HEK293T (cell line): ENCODE results near the gene EPB41L4B.

Experiments
- ARNT ChIP-seq: fragments of 450-650 bp; IDR thresholded peaks from 2 replicates; pipeline ENCODE4 v1.6.1; 2017; ENCODE audit warnings: mild to moderate bottlenecking
- BHLHE40 ChIP-seq: fragments of 450-650 bp; IDR thresholded peaks from 2 replicates; pipeline ENCODE4 v1.6.1; 2016; ENCODE audit warnings: mild to moderate bottlenecking, moderate library complexity, borderline replicate concordance
- FOXA1 ChIP-seq: fragments of 450-650 bp; IDR thresholded peaks from 2 replicates; pipeline ENCODE4 v1.6.1; 2016; ENCODE audit warnings: mild to moderate bottlenecking
- FOXK2 ChIP-seq: fragments of 450-650 bp; IDR thresholded peaks from 2 replicates; pipeline ENCODE4 v1.6.1; 2016; ENCODE audit warnings: mild to moderate bottlenecking
- FOXM1 ChIP-seq: fragments of 450-650 bp; IDR thresholded peaks from 2 replicates; pipeline ENCODE4 v1.6.1; 2017; ENCODE audit warnings: mild to moderate bottlenecking, borderline replicate concordance
- HDGF ChIP-seq: fragments of 450-650 bp; IDR thresholded peaks from 2 replicates; pipeline ENCODE4 v1.6.1; 2017; ENCODE audit warnings: antibody characterized with exemption, borderline replicate concordance
- NFRKB ChIP-seq: fragments of 450-650 bp; IDR thresholded peaks from 2 replicates; pipeline ENCODE4 v1.6.1; 2016; ENCODE audit warnings: mild to moderate bottlenecking, moderate library complexity
- SUZ12 ChIP-seq: fragments of 450-650 bp; IDR thresholded peaks from 2 replicates; pipeline ENCODE4 v1.6.1; 2016; ENCODE audit warnings: mild to moderate bottlenecking
- ZNF384 ChIP-seq: fragments of 450-650 bp; IDR thresholded peaks from 2 replicates; pipeline ENCODE4 v1.6.1; 2016

- TF ChIP-seq FOXM1 (no peak), ARNT (no peak), SUZ12 (no peak), BHLHE40 (no peak), ZNF384 (no peak), FOXK2 (no peak), FOXA1 (no peak), HDGF (no peak), NFRKB (no peak)
Measured at GRCh38 chr9:109251776-109252106, 69.1 kb downstream of the EPB41L4B start.
